Activated naive CD4-positive, alpha-beta T cell treated with anti-CD3 and anti-CD28 coated beads for 36 hours (primary cell): ENCODE results near the gene PRKAA1. TPM values are rescaled to one million over a fixed set of nuclear protein-coding genes. Genes with fewer than 3 reads are reported as not detected.
"Not testable (repeated sequence)": the region's sequence is repeated elsewhere in the genome, so short reads cannot be mapped to it uniquely, and the experiment has no call there.

Source experiments
- CTCF ChIA-PET: fragments of 350-600 bp; sonication (Branson Sonifier 250); formaldehyde crosslinking; loops from one replicate; lab custom pipeline; 2021; ENCODE audit warnings: antibody characterized with exemption; lab: Charles Lee
- DNase-seq: peaks from one replicate; pipeline ENCODE4 v3.0.0-alpha.2; 2020
- H3K27ac Mint-ChIP-seq: one replicate; pipeline ENCODE4 v1.8.0; 2021; ENCODE audit warnings: mild to moderate bottlenecking, mixed read lengths
- H3K27me3 Mint-ChIP-seq: one replicate; pipeline ENCODE4 v1.8.0; 2021; ENCODE audit warnings: low read depth, mixed read lengths
- H3K36me3 Mint-ChIP-seq: one replicate; pipeline ENCODE4 v1.8.0; 2021; ENCODE audit warnings: low read depth, mixed read lengths
- H3K4me1 Mint-ChIP-seq: one replicate; pipeline ENCODE4 v1.8.0; 2021; ENCODE audit warnings: low read depth, mixed read lengths
- H3K4me3 Mint-ChIP-seq: one replicate; pipeline ENCODE4 v1.8.0; 2021; ENCODE audit warnings: mild to moderate bottlenecking, moderate library complexity, mixed read lengths
- H3K9me3 Mint-ChIP-seq: one replicate; pipeline ENCODE4 v1.8.0; 2021; ENCODE audit warnings: mixed read lengths
- intact Hi-C: fragments of 100-400 bp; cut with micrococcal nuclease; formaldehyde crosslinking; loops from one replicate; pipeline ENCODE4 v1.15.1; 2023
- total RNA-seq, 2 experiments: library from RNA; stranded (reverse); gene quantifications; one replicate each; pipeline ENCODE4 v1.2.3, GENCODE V29; 2021

PRKAA1 gene
- total RNA-seq, 2 experiments from 2014 or later, result 52.6 to 58.6 TPM

DNA sequence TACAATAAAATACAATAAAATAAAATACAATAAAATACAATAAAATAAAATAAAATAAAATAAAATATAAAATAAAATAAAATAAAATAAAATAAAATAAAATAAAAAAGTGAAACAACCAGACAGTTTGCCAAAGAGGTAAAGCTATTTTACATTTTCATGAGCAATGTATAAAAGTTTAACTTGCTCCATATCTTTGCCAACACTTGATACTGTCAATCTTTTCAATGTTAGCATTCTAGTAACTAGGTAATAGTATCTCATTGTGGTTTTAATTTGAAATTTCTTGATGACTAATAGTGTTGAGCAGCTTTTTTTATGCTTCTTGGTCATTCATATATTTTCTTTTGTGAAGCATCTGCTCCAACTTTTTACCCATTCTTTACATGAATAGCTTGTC is 59.7 kb downstream of the PRKAA1 start:
- Mint-ChIP-seq H3K36me3 (peaks cover 36% of the 10 kb centered on the region), H3K4me1 (peaks cover 23% of the 10 kb centered on the region), H3K9me3 (peaks cover 7% of the 10 kb centered on the region), H3K27me3 (no peaks in the 10 kb centered on the region), H3K4me3 (no peak overlapping the region), H3K27ac (no peak overlapping the region)
- intact Hi-C loops, result loop anchor here (5.0 kb wide), 3 partner anchors 139 to 1156 kb away; no protein-coding TSS in a partner anchor
- CTCF ChIA-PET, result interaction anchor here (0.7 to 1.3 kb wide), 3 partner anchors 9 to 748 kb away, joined by 3 to 4 read pairs (median 3); partner anchors contain the start of gene PTGER4
- no peak for DNase-seq

DNA sequence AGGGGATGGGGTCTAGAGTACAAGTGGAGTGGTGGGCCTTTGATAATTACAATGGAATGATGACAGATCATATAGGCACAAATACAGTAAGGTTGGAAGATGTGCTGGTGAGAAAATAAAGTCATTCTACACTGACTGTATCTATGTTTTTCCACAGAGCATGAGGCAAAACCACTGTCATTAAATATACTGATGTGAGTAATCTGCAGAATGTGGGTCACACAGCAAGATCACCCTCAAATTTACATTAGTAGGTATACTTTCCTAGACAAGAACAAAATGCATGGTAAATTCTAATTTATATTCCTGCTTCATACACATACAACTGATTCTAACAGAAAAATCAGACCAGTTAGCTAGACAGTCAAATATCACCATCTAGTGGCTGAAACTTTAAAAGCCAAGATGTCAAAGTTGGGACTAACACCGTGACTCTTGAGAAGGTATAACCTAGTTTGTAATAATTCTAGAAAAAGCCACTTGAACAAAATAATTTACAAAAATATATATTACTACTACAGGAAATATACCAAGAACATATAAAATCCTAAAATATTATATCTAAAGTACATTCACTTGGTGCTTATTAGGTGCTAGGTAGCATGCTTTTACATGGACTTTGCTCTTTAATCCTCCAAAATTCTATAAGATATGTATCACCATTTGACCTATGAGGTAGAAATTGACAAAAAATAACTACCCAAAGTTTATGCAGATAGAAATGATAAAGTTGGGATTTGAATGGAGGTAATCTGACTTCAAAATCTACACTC is 61.9 kb downstream of the PRKAA1 start:
- H3K9me3 Mint-ChIP-seq, result peaks cover 7% of the 10 kb centered on the region

DNA sequence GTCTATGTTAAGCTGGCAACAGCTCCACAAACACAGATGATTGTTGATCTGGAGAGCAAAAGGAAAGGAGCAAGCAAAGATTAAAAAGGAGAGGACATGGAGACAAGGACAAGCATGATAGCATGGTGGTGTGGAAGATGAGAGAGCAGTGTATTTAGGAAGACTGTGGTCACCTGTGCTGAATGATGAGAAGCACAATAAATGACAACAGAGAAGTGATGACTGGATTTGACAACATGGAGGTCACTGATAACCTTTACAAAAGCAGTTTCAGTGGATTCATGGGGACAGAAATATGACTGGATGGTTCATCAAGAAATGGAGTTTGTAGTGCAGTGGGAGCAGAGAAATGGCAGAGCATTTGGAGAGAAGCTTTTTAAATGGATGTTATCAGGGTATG is 62.6 kb downstream of the PRKAA1 start:
- no peak for DNase-seq
- intact Hi-C loops, result loop anchor here (1.0 to 5.0 kb wide), 13 partner anchors 47 to 1153 kb away; no protein-coding TSS in a partner anchor
- peaks cover 4% of the 10 kb centered on the region for H3K9me3 Mint-ChIP-seq
- H3K4me3 Mint-ChIP-seq, result no peak overlapping the region
- H3K36me3 Mint-ChIP-seq, result peaks cover 20% of the 10 kb centered on the region
- CTCF ChIA-PET, result interaction anchor here (0.6 to 3.1 kb wide), 7 partner anchors 21 to 1022 kb away, joined by 3 to 22 read pairs (median 4); no protein-coding TSS in a partner anchor
- H3K27me3 Mint-ChIP-seq, result no peaks in the 10 kb centered on the region
- H3K27ac Mint-ChIP-seq, result peak overlapping the region; percentile 0
- peaks cover 30% of the 10 kb centered on the region for H3K4me1 Mint-ChIP-seq

More for the DNA sequence above, 61.9 kb downstream of the PRKAA1 start:
- Mint-ChIP-seq H3K4me1 (peaks cover 26% of the 10 kb centered on the region), H3K4me3 (no peak overlapping the region), H3K36me3 (peaks cover 25% of the 10 kb centered on the region), H3K27me3 (no peaks in the 10 kb centered on the region), H3K27ac (no peak overlapping the region)
- intact Hi-C loops, result loop anchor here (1.0 to 5.0 kb wide), 13 partner anchors 48 to 1154 kb away; no protein-coding TSS in a partner anchor
- CTCF ChIA-PET, result interaction anchor here (0.6 to 3.1 kb wide), 6 partner anchors 22 to 1022 kb away, joined by 3 to 22 read pairs (median 4); no protein-coding TSS in a partner anchor
- no peak for DNase-seq

DNA sequence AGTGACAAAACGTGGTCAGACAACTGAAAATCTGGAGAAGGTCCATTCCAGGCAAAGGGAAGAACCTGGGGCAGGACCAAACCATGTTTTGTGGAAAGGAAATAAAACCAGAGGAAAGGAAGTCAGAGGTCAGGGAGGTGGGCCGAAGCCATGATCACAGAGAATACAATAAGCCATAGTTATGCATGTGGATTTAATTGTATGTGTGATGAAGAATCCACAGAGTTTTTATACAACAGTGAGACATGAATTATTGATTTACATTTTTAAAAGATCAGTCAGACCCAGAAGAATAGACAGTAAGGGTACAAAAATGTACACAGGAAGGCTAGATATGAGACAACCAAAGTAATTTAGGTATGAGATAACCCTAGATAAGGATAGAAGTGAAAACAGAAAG is 63.2 kb downstream of the PRKAA1 start:
- no peak for DNase-seq
- CTCF ChIA-PET, result interaction anchor here (0.7 to 3.1 kb wide), 10 partner anchors 9 to 1021 kb away, joined by 3 to 22 read pairs (median 3); no protein-coding TSS in a partner anchor
- intact Hi-C loops, result loop anchor here (5.0 kb wide), 3 partner anchors 142 to 1153 kb away; no protein-coding TSS in a partner anchor
- no peak overlapping the region for H3K4me3 Mint-ChIP-seq
- no peak overlapping the region for H3K27ac Mint-ChIP-seq
- H3K27me3 Mint-ChIP-seq, result no peaks in the 10 kb centered on the region
- peaks cover 33% of the 10 kb centered on the region for H3K4me1 Mint-ChIP-seq
- H3K9me3 Mint-ChIP-seq, result peaks cover 4% of the 10 kb centered on the region
- peaks cover 16% of the 10 kb centered on the region for H3K36me3 Mint-ChIP-seq

DNA sequence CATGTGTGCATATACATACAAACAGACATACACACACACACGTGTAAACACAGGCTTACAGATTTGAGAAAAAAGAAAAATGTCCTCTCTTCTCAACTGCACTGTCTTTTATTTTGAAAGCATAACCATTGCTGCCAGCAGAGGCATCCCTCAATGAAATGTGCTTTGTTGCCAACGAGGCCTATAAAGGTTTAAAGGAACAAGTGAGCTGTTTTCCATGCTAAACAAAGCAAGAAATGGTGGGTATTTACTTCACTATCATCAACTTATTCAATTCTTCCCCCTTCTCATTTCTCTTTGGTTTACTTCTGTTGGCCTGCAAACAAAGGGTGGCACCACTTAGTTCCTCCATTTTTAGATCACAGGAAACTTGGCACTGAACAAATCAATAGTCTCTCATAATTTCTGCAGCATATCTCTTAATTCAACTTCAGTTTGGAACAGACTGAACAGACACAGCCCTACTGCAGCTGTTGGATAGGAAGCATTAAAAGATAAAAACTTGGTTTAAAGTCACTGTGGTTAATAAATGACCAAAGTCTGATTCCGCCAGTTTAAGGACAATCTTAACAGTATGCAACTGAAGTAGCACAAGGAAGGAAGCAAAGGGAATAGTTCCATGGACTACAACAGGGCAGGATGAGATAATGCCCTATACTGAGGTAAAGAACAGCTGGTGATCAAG is 64.2 kb downstream of the PRKAA1 start:
- Mint-ChIP-seq H3K27ac (no peak overlapping the region), H3K36me3 (peaks cover 12% of the 10 kb centered on the region), H3K4me3 (no peak overlapping the region), H3K4me1 (peaks cover 33% of the 10 kb centered on the region), H3K27me3 (no peaks in the 10 kb centered on the region), H3K9me3 (no peaks in the 10 kb centered on the region)
- no peak for DNase-seq
- CTCF ChIA-PET, result interaction anchor here (0.7 to 3.1 kb wide), 7 partner anchors 9 to 785 kb away, joined by 3 to 22 read pairs (median 3); no protein-coding TSS in a partner anchor
- intact Hi-C loops, result no loop called here

DNA sequence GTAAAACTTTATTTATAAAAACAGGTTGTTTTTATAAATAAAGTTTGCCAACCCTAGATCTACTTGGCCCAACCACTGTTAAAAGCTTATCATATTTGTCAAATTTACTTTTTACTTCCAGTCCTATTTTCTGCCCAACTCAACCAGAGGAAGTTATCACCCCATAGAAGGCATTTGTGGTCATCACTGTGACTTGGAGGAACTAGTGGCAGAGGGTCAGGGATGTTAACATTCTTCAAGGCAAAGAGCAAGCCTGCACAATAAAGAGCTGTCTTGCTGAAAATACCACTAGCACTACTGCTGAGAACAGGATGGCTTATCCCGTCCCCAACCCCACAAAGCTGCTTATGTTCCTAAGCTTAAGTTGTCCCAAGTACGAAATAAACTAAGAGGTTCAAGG is 64.7 kb downstream of the PRKAA1 start:
- H3K4me3 Mint-ChIP-seq, result no peak overlapping the region
- DNase-seq, result no peak

DNA sequence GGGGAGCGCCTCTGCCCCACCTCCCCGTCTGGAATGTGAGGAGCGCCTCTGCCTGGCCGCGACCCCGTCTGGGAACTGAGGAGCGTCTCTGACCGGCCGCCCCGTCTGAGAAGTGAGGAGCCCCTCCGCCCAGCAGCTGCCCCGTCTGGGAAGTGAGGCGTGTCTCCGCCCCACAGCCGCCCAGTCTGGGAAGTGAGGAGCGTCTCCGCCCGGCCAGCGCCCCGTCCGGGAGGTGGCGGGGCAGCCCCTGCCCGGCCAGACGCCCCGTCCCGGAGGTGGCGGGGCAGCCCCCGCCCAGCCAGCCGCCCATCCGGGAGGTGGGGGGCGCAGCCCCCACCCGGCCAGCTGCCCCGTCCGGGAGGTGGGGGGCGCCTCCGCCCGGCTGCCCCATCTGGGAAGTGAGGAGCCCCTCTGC is 75.7 kb downstream of the PRKAA1 start:
- intact Hi-C loops, H3K4me1 Mint-ChIP-seq, H3K4me3 Mint-ChIP-seq, H3K27me3 Mint-ChIP-seq, H3K9me3 Mint-ChIP-seq, DNase-seq, CTCF ChIA-PET, H3K27ac Mint-ChIP-seq: not testable (repeated sequence)
- peaks cover 45% of the 10 kb centered on the region for H3K36me3 Mint-ChIP-seq

More for the DNA sequence above, 64.7 kb downstream of the PRKAA1 start:
- H3K36me3 Mint-ChIP-seq, result peaks cover 12% of the 10 kb centered on the region
- H3K27me3 Mint-ChIP-seq, result no peaks in the 10 kb centered on the region
- intact Hi-C loops, result no loop called here
- no peaks in the 10 kb centered on the region for H3K9me3 Mint-ChIP-seq
- CTCF ChIA-PET, result interaction anchor here (1.7 to 3.1 kb wide), 3 partner anchors 8 to 785 kb away, joined by 3 to 22 read pairs (median 8); no protein-coding TSS in a partner anchor
- H3K27ac Mint-ChIP-seq, result no peak overlapping the region
- H3K4me1 Mint-ChIP-seq, result peaks cover 33% of the 10 kb centered on the region

DNA sequence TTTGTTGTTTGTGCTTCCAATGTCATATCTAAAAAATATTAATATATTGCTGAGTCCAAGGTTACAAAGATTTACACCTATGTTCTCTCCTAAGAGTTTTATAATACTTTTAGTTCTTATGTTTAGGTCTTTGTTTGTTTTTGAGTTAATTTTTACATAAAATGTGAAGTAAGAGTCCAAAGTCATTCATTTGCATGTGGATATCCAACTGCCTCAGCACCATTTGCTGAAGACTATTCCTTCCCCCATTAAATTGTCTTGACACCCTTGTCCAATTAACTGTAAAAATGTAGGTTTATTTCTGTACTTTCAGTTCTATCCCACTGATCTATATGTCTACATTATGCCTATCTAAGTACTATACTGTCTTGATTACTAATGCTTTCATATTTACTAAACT is 78.1 kb downstream of the PRKAA1 start:
- intact Hi-C loops, result no loop called here
- Mint-ChIP-seq H3K4me3 (no peak overlapping the region), H3K27ac (no peak overlapping the region), H3K9me3 (peaks cover 6% of the 10 kb centered on the region), H3K36me3 (peaks cover 39% of the 10 kb centered on the region), H3K27me3 (no peaks in the 10 kb centered on the region), H3K4me1 (peaks cover 13% of the 10 kb centered on the region)
- CTCF ChIA-PET, result no interaction called here
- no peak for DNase-seq

DNA sequence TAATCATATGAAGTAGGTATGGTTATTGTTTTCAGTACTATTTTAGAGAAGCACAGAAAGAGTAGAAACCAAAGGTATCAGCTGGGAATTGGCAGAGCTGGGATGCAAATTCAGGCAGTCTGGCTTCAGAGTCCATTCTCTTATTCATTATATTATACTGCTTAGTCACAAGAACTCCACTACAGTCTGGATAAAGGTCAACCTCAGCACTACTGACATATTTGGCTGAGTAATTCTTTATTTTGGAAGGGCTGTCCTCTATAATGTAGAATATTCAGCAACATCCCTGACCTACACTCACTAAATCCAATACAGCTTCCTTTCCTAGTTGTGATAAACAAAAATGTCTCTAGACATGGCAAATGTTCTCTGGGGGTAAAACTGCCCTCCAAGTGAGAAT is 80.9 kb downstream of the PRKAA1 start:
- no peak overlapping the region for H3K4me3 Mint-ChIP-seq
- H3K9me3 Mint-ChIP-seq, result peaks cover 4% of the 10 kb centered on the region
- peaks cover 13% of the 10 kb centered on the region for H3K4me1 Mint-ChIP-seq
- CTCF ChIA-PET, result interaction anchor here (0.6 to 0.8 kb wide), 2 partner anchors 12 to 33 kb away, joined by 4 to 6 read pairs; no protein-coding TSS in a partner anchor
- H3K36me3 Mint-ChIP-seq, result peaks cover 36% of the 10 kb centered on the region
- no peak for DNase-seq
- H3K27ac Mint-ChIP-seq, result no peak overlapping the region
- H3K27me3 Mint-ChIP-seq, result no peaks in the 10 kb centered on the region
- intact Hi-C loops, result no loop called here

DNA sequence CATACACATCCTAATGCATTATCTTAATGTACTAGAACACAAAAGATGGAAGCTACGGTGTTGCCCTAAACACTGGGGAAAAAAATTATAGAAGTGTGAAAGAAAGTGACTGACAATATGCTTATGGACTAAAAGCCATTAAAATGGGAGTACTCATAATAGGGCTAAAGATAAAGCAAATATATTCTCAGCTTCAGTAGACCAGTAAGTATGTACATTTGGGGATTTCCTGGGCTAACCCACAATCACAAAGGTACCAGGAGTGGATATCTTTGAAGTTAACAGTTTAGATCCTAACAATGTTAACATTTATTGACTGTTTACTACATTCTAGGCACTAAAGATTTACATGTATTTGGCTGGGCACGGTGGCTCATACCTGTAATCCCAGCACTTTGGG is 81.6 kb downstream of the PRKAA1 start:
- peaks cover 30% of the 10 kb centered on the region for H3K36me3 Mint-ChIP-seq
- H3K27ac Mint-ChIP-seq, result no peak overlapping the region
- DNase-seq, result no peak
- H3K4me1 Mint-ChIP-seq, result peaks cover 13% of the 10 kb centered on the region
- intact Hi-C loops, result loop anchor here (1.0 kb wide), 3 partner anchors 39 to 767 kb away; partner anchors contain the start of gene TTC33
- no peak overlapping the region for H3K4me3 Mint-ChIP-seq
- no peaks in the 10 kb centered on the region for H3K27me3 Mint-ChIP-seq
- CTCF ChIA-PET, result interaction anchor here (0.6 to 1.4 kb wide), 4 partner anchors 11 to 817 kb away, joined by 3 to 5 read pairs (median 4); no protein-coding TSS in a partner anchor
- H3K9me3 Mint-ChIP-seq, result peaks cover 3% of the 10 kb centered on the region

DNA sequence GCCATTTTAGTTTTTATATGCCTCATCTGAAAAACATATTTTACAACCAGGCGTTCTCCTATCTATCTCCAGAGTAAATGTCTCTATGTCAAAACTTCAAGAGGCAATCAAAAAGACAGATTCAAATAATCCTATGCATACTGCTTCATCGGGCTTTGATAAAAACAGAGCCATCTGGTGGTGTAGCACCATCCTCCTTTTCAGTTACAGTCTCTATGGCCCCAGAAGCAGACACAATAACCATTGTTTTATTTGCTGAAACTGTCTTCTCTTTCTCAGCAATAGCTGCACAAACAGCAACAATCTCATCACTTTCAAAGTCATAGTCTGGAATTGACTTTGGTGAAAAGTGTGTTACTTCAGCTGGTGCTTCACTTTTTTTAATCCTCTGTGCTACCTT is 82.2 kb downstream of the PRKAA1 start:
- CTCF ChIA-PET, result interaction anchor here (0.6 to 1.4 kb wide), 3 partner anchors 10 to 816 kb away, joined by 3 to 5 read pairs (median 4); no protein-coding TSS in a partner anchor
- no peak overlapping the region for H3K27ac Mint-ChIP-seq
- intact Hi-C loops, result loop anchor here (1.0 kb wide), 3 partner anchors 39 to 767 kb away; partner anchors contain the start of gene TTC33
- H3K27me3 Mint-ChIP-seq, result no peaks in the 10 kb centered on the region
- H3K36me3 Mint-ChIP-seq, result peaks cover 25% of the 10 kb centered on the region
- H3K4me3 Mint-ChIP-seq, result no peak overlapping the region
- H3K9me3 Mint-ChIP-seq, result no peaks in the 10 kb centered on the region
- H3K4me1 Mint-ChIP-seq, result peaks cover 13% of the 10 kb centered on the region
- DNase-seq, result no peak
